ENCODE measurements around the gene PGP.

- TF ChIP-seq EZH2 (optimal IDR thresholded peaks at IDR 0.05; ENCODE audit: low read depth, low read length) = no peak
- no peak for TF ChIP-seq CTCF (IDR thresholded peaks at IDR 0.05; ENCODE audit: low read length)
Observed at GRCh38 chr16:2172688-2173335, 41.8 kb downstream of the PGP start.

All from MM.1S (cell line).